ENCODE measurements around the gene KLF7.

KLF7 gene

GRCh38 chr2:207154556-207155510, 10.9 kb downstream of the KLF7 start:
- ChIA-PET POLR2A (interaction anchor here (1.8 kb wide), 1 partner anchor 12 kb away, joined by 10 read pairs; the partner anchor contains the start of gene KLF7), CTCF (interaction anchor here (0.7 to 2.0 kb wide), 4 partner anchors 11 to 178 kb away, joined by 3 to 4 read pairs (median 4); no protein-coding TSS in a partner anchor)
- TF ChIP-seq, protein P1, sequence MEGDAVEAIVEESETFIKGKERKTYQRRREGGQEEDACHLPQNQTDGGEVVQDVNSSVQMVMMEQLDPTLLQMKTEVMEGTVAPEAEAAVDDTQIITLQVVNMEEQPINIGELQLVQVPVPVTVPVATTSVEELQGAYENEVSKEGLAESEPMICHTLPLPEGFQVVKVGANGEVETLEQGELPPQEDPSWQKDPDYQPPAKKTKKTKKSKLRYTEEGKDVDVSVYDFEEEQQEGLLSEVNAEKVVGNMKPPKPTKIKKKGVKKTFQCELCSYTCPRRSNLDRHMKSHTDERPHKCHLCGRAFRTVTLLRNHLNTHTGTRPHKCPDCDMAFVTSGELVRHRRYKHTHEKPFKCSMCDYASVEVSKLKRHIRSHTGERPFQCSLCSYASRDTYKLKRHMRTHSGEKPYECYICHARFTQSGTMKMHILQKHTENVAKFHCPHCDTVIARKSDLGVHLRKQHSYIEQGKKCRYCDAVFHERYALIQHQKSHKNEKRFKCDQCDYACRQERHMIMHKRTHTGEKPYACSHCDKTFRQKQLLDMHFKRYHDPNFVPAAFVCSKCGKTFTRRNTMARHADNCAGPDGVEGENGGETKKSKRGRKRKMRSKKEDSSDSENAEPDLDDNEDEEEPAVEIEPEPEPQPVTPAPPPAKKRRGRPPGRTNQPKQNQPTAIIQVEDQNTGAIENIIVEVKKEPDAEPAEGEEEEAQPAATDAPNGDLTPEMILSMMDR (IDR thresholded peaks at IDR 0.05; ENCODE audit: control extremely low read depth, extremely low read depth, low read depth, missing control alignments), result no peak
- DNase-seq (ENCODE audit: extremely low spot score), result no peak

DNA sequence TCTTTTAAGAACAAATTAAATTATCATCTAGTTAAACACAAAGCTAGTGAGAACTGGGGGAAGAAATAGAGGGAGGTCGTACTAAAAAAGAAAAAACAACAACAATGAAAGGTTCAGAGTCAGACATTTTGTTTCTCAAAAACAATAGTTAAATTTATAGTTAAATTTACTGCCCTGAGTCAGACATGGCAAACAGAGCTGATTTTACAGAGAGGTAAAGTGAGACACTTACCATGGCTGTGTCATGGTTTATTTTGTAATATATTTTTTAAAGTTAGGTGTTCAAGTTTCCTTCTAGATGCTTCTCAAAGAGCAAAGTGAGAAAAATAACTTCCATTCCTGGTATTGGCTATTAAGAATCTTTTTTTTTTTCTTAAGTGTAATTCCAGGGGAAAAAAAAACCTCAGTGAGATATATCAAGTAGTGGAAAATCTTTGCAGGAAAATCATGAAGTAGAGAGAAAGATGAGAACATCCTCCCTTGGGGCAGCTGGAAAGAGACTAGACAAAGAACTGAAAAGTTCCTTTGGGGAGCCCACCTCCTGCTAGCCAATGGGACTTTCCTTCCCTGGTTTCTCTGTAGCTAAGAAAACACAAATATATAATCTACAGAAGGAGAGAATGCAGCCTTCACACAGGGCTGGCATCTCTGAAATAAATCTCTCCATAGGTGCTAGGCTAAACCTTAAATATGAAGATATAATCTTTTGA, 12.3 kb downstream of the KLF7 start:
- no peak for DNase-seq (ENCODE audit: extremely low spot score)
- CTCF ChIA-PET, result interaction anchor here (1.1 to 2.0 kb wide), 2 partner anchors 13 to 28 kb away, joined by 3 to 4 read pairs; partner anchors contain the start of gene KLF7
- POLR2A ChIA-PET, result no interaction called here
- TF ChIP-seq, protein P1 (IDR thresholded peaks at IDR 0.05; ENCODE audit: control extremely low read depth, extremely low read depth, low read depth, missing control alignments), result no peak

DNA sequence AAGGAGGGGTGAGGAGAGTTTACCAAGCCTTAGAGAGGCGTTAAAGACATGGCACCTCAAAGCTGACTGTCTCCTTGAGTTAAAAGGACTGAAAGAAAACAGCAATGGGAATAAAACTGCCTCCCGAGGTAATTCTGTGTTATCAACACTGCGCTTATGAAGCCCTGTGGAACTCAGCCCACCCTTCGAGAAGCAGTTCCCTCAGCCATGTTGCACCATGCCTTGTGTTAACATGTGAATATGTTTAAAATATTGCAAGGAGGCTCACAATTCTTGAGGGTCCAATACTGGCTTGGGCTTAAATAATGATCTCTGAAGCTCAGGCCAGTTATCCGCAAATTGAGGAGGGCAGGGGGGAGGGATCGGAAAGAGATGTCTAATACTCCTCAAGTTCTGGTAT, 14.7 kb downstream of the KLF7 start:
- ChIA-PET POLR2A (interaction anchor here (1.2 kb wide), 1 partner anchor 14 kb away, joined by 4 read pairs; no protein-coding TSS in a partner anchor), CTCF (interaction anchor here (1.3 kb wide), 1 partner anchor 13 kb away, joined by 6 read pairs; no protein-coding TSS in a partner anchor)
- DNase-seq (ENCODE audit: extremely low spot score), result no peak
- TF ChIP-seq, protein P1 (IDR thresholded peaks at IDR 0.05; ENCODE audit: control extremely low read depth, extremely low read depth, low read depth, missing control alignments), result no peak

DNA sequence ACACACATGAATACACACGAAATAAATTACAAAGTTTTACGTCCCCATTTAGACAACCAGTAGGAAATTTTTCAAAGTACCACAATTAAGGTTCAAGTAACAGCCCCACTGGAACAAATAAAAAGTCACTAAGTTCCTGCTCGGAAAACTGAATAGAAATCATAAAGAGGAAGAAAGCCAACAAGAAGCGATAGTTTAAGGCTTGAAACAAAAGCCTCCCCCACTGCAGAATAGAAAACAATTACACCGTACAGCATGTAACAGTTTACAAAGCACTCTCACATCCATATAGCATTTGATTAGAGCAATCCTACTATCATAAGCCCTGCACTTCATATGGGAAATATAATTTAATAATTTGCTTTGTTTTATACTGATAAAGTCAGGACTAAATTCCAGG, 15.5 kb downstream of the KLF7 start:
- DNase-seq (ENCODE audit: extremely low spot score), result no peak
- ChIA-PET CTCF (interaction anchor here (1.3 kb wide), 1 partner anchor 13 kb away, joined by 6 read pairs; no protein-coding TSS in a partner anchor), POLR2A (no interaction called here)
- TF ChIP-seq, protein P1 (IDR thresholded peaks at IDR 0.05; ENCODE audit: control extremely low read depth, extremely low read depth, low read depth, missing control alignments), result no peak

DNA sequence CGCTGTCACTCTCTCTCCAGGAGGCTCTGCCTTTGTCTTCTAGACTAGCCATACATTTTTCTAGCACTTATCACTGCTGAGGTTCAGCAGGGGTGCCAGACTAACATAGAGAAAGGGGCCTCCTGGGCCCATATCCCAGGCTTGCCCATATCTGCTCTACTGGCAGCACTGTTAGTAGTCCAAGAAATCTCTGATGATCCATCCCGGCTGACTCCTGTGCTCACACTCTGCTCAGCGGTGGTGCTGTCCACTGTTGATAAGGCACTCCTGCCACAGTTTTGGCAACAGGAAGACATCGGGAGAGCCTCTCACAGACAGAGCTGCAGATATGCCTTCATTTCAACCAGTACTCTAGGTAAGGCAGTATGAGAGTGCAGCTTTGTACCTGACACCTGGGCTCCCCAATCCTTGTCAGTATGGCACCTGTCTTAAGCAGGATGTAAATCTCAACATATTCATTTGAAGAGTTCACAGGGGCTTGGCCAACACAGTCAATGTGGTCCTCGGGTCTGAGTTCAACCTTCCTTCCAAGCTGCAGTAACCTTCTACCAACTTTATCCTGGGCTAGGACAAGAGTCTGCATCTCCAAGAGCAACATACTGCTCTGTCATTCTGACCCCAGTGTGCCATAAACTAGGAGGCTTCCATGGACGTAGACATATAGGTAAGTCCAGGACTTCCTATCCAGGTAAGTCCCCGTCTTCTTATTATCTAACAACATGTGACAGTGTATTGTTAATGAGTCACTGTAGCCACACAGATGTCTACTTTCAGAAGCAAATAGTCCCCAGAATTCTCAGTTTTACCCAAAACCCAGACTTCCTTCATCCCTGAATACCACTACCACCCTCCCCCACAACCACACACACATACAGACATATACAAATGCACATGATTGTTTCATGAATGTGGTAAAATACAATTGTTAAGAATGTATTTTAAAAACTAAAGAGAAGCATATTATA, 16.2 kb downstream of the KLF7 start:
- CTCF ChIA-PET, result no interaction called here
- TF ChIP-seq, protein P1 (IDR thresholded peaks at IDR 0.05; ENCODE audit: control extremely low read depth, extremely low read depth, low read depth, missing control alignments), result no peak
- no peak for DNase-seq (ENCODE audit: extremely low spot score)
- POLR2A ChIA-PET, result no interaction called here
